Peyer's patch (tissue), 4 donors: ENCODE measurements around the gene N4BP3.

Experiments
- CTCF ChIP-seq, 6 experiments: fragments of 450-650 bp in 4 of 6; fragments of 200-600 bp in 2 of 6; sonication (generic) in 1 of 6; IDR thresholded peaks; one replicate each; pipeline ENCODE4 v1.5.1; 2017 to 2019; ENCODE audit warnings: antibody characterized with exemption in 6 of 6, mild to moderate bottlenecking in 3 of 6, moderate library complexity in 1 of 6
- POLR2A ChIP-seq, 2 donors: fragments of 450-650 bp; IDR thresholded peaks; one replicate each; pipeline ENCODE4 v1.5.1; 2017; ENCODE audit warnings: antibody characterized with exemption in 2 of 2, mild to moderate bottlenecking in 2 of 2, moderate library complexity in 2 of 2

DNA sequence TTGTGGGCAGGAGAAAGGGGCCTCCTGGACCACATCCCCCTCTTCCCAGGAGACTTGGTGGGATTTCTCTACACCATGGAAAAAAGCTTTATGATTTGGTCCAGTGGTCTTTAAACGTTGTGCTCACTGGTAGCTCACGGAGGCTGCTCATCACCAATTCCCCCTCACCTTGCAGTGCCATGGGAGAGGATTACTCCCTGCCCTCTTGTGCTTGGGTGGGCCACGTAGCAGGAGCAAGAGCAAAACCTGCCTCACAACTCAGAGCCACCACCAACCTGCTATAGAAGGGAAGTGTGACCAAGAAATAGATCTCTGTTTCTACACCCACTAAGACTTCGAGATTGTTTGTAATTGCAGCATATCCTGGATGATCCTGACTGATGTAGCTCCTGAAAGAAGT lies 42.2 kb upstream of the N4BP3 start:
- TF ChIP-seq CTCF (IDR thresholded peaks at IDR 0.05) (no peak), POLR2A (IDR thresholded peaks at IDR 0.05) (no peak)
